Astrocyte (in vitro differentiated cells and primary cell): Measurements from ENCODE around the gene TNIK. TPM values are rescaled to one million over a fixed set of nuclear protein-coding genes. Genes with fewer than 3 reads are reported as not detected.

Experiments used
- DNase-seq: peaks from one replicate; pipeline ENCODE4 v3.0.0-alpha.2; 2010; ENCODE audit warnings: low read depth
- FAIRE-seq: peaks from 2 replicates; lab custom pipeline; 2011; peaks lifted over from hg19 to GRCh38; lab: Jason Lieb, UNC
- H2AFZ ChIP-seq: 2 replicates; pipeline ENCODE4 v1.6.0; 2012; ENCODE audit warnings: low read depth, low read length, inconsistent platforms
- H3K27ac ChIP-seq: 2 replicates; pipeline ENCODE4 v1.5.1; 2011; ENCODE audit warnings: low read depth, low read length, inconsistent platforms
- H3K27me3 ChIP-seq: 2 replicates; pipeline ENCODE4 v1.6.0; 2011; ENCODE audit warnings: low read length, inconsistent platforms; ENCODE audit not compliant: insufficient read depth
- H3K36me3 ChIP-seq: 2 replicates; pipeline ENCODE4 v1.5.1; 2011; ENCODE audit warnings: low read length, inconsistent platforms; ENCODE audit not compliant: insufficient read depth
- H3K4me1 ChIP-seq: 2 replicates; pipeline ENCODE4 v1.5.1; 2011; ENCODE audit warnings: low read length, inconsistent platforms; ENCODE audit not compliant: insufficient read depth
- H3K4me2 ChIP-seq: 2 replicates; pipeline ENCODE4 v1.6.0; 2012; ENCODE audit warnings: low read length, inconsistent platforms
- H3K4me3 ChIP-seq: 2 replicates; pipeline ENCODE4 v1.5.1; 2011; ENCODE audit warnings: low read depth, mild to moderate bottlenecking, low read length, inconsistent platforms; ENCODE audit not compliant: insufficient read depth
- H3K79me2 ChIP-seq: 2 replicates; pipeline ENCODE4 v1.6.0; 2012; ENCODE audit warnings: mild to moderate bottlenecking, low read length, inconsistent platforms; ENCODE audit not compliant: insufficient read depth
- H3K9ac ChIP-seq: 2 replicates; pipeline ENCODE4 v1.6.0; 2012; ENCODE audit warnings: mild to moderate bottlenecking, low read length, inconsistent platforms
- H3K9me3 ChIP-seq: 2 replicates; pipeline ENCODE4 v1.5.1; 2012; ENCODE audit warnings: low read depth, mild to moderate bottlenecking, low read length, inconsistent platforms; ENCODE audit not compliant: insufficient read depth
- H4K20me1 ChIP-seq: 2 replicates; pipeline ENCODE4 v1.6.0; 2012; ENCODE audit warnings: low read length, inconsistent platforms; ENCODE audit not compliant: insufficient read depth
- H3K27ac Mint-ChIP-seq: one replicate; pipeline ENCODE4 v1.8.0; 2021; ENCODE audit warnings: mild to moderate bottlenecking, mixed read lengths; ENCODE audit not compliant: unreplicated experiment
- H3K27me3 Mint-ChIP-seq: one replicate; pipeline ENCODE4 v1.8.0; 2021; ENCODE audit warnings: low read depth, mixed read lengths; ENCODE audit not compliant: unreplicated experiment
- H3K36me3 Mint-ChIP-seq: one replicate; pipeline ENCODE4 v1.8.0; 2021; ENCODE audit warnings: low read depth, mixed read lengths; ENCODE audit not compliant: unreplicated experiment
- H3K4me1 Mint-ChIP-seq: one replicate; pipeline ENCODE4 v1.8.0; 2021; ENCODE audit warnings: low read depth, mixed read lengths; ENCODE audit not compliant: unreplicated experiment
- H3K4me3 Mint-ChIP-seq: one replicate; pipeline ENCODE4 v1.8.0; 2021; ENCODE audit warnings: mild to moderate bottlenecking, moderate library complexity, mixed read lengths; ENCODE audit not compliant: unreplicated experiment
- H3K9me3 Mint-ChIP-seq: one replicate; pipeline ENCODE4 v1.8.0; 2021; ENCODE audit warnings: mild to moderate bottlenecking, mixed read lengths; ENCODE audit not compliant: unreplicated experiment
- EZH2 ChIP-seq: IDR thresholded peaks from 2 replicates; pipeline ENCODE4 v1.6.1; 2012; ENCODE audit warnings: mild to moderate bottlenecking, low read length, inconsistent platforms; ENCODE audit not compliant: insufficient read depth
- total RNA-seq: library from RNA; stranded (reverse); gene quantifications from 2 replicates; pipeline ENCODE4 v1.2.1, GENCODE V29; 2021
- TF ChIP-seq, protein P1 (sequence below): IDR thresholded peaks from 2 replicates; pipeline ENCODE4 v1.5.1; 2011; ENCODE audit warnings: low read depth, mild to moderate bottlenecking, inconsistent platforms, low read length, moderate library complexity; ENCODE audit not compliant: insufficient read depth

TNIK gene
- total RNA-seq, 1 donor from 2014 or later: 70.0 TPM

DNA sequence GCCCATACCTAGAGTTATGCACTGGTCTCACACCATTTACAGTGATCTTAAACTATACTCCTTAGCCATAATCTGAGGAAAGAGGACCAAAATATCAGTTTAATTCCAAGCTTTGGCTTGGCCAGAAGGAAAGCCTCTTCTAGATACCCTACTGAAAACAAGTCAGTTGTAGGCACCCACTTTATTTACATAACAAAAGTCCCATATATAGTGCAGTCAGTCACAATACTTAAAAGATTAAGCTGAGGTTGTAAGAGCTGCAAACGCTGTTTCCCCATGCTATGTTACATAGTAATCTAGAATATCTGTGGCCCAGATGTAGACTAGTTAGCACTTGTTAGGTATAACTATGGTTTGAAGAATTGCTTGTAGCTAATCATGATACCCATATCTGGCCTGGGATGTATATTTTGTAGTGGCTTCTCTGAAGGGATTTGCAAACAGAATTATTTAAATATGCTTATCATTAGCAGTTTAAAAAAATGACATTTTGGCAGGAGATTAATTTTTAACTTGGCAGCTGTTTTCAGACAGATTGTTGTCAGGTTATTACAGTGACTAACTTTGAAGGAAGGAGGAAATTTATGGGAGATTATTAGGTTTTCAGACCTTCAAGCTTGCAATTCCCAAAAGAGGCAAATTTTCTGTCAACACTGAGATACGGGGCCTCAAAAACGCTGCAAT is 273.2 kb downstream of the TNIK start:
- H3K36me3 Mint-ChIP-seq: peaks cover 9% of the 10 kb centered on the region
- FAIRE-seq: no peak

DNA sequence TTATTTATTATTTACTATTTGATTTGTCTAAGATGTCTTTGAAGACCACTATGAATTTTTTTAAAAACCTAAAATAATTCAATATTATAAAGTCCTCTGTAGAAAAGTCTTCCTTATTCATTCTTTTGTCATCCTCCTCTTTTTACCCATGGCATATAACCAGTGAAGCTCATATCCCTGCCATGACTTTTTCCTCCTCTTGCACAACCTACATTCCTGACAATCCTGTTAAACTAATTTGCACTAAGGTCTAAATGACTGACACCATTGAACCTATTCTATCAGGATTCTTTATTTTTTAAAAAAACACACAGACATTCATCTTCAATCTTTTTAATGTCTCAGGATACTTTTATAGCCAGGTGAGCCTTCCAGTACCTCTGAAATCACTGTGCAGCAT is 273.8 kb downstream of the TNIK start:
- TF ChIP-seq, protein P1, sequence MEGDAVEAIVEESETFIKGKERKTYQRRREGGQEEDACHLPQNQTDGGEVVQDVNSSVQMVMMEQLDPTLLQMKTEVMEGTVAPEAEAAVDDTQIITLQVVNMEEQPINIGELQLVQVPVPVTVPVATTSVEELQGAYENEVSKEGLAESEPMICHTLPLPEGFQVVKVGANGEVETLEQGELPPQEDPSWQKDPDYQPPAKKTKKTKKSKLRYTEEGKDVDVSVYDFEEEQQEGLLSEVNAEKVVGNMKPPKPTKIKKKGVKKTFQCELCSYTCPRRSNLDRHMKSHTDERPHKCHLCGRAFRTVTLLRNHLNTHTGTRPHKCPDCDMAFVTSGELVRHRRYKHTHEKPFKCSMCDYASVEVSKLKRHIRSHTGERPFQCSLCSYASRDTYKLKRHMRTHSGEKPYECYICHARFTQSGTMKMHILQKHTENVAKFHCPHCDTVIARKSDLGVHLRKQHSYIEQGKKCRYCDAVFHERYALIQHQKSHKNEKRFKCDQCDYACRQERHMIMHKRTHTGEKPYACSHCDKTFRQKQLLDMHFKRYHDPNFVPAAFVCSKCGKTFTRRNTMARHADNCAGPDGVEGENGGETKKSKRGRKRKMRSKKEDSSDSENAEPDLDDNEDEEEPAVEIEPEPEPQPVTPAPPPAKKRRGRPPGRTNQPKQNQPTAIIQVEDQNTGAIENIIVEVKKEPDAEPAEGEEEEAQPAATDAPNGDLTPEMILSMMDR: no peak
- TF ChIP-seq EZH2: no peak
- Mint-ChIP-seq H3K27ac (no peak overlapping the region), H3K36me3 (peaks cover 9% of the 10 kb centered on the region), H3K4me3 (no peak overlapping the region), H3K27me3 (no peaks in the 10 kb centered on the region), H3K9me3 (no peaks in the 10 kb centered on the region), H3K4me1 (peaks cover 49% of the 10 kb centered on the region)
- Histone ChIP-seq H3K36me3 (no peaks in the 10 kb centered on the region), H3K4me3 (no peak overlapping the region), H2AFZ (no peak overlapping the region), H3K27ac (no peak overlapping the region), H3K4me1 (peaks cover 14% of the 10 kb centered on the region), H3K79me2 (no peaks in the 10 kb centered on the region), H3K9ac (no peak overlapping the region), H3K27me3 (no peaks in the 10 kb centered on the region), H3K9me3 (no peaks in the 10 kb centered on the region), H4K20me1 (no peaks in the 10 kb centered on the region), H3K4me2 (no peak overlapping the region)
- FAIRE-seq (no peak), DNase-seq (no peak)

More for the DNA sequence above, 273.2 kb downstream of the TNIK start:
- H4K20me1 ChIP-seq: no peaks in the 10 kb centered on the region
- H3K9me3 Mint-ChIP-seq: no peaks in the 10 kb centered on the region
- no peaks in the 10 kb centered on the region for H3K27me3 Mint-ChIP-seq
- H3K79me2 ChIP-seq: no peaks in the 10 kb centered on the region
- H3K4me1 ChIP-seq: peaks cover 16% of the 10 kb centered on the region
- DNase-seq: no peak
- H3K9ac ChIP-seq: no peak overlapping the region
- no peaks in the 10 kb centered on the region for H3K27me3 ChIP-seq
- H3K36me3 ChIP-seq: no peaks in the 10 kb centered on the region
- no peak overlapping the region for H3K27ac Mint-ChIP-seq
- H2AFZ ChIP-seq: no peak overlapping the region
- H3K4me3 Mint-ChIP-seq: no peak overlapping the region
- no peak for TF ChIP-seq EZH2
- TF ChIP-seq, protein P1: no peak
- H3K4me2 ChIP-seq: no peak overlapping the region
- H3K4me1 Mint-ChIP-seq: peaks cover 51% of the 10 kb centered on the region
- H3K4me3 ChIP-seq: no peak overlapping the region
- H3K9me3 ChIP-seq: no peaks in the 10 kb centered on the region
- H3K27ac ChIP-seq: no peak overlapping the region

DNA sequence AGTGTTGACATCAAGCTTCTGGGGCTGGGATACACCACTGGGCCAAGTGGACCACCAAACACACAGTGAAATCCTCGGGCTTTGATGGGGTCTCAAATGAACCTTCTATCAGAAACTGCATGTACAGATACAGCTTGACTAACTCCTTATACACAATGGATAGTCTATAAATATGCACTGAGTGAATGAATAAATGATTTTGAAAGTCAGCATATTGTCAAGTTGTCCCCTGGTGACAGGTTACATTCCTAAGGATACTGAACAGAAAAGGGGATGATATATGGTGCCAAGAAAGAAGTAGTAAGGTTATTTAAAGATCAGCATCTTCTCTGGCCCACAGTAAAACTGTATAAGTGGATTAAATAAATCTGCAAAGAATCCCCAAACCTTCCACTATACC is 274.2 kb downstream of the TNIK start:
- Histone ChIP-seq H3K9ac (no peak overlapping the region), H4K20me1 (no peaks in the 10 kb centered on the region), H3K36me3 (no peaks in the 10 kb centered on the region), H3K79me2 (no peaks in the 10 kb centered on the region), H2AFZ (no peak overlapping the region), H3K4me2 (no peak overlapping the region), H3K27me3 (no peaks in the 10 kb centered on the region), H3K27ac (no peak overlapping the region), H3K9me3 (no peaks in the 10 kb centered on the region), H3K4me3 (no peak overlapping the region), H3K4me1 (peaks cover 14% of the 10 kb centered on the region)
- H3K4me3 Mint-ChIP-seq: no peak overlapping the region
- FAIRE-seq: no peak
- no peak for DNase-seq
- TF ChIP-seq, protein P1: no peak
- TF ChIP-seq EZH2: no peak
- no peak overlapping the region for H3K27ac Mint-ChIP-seq
- H3K4me1 Mint-ChIP-seq: peaks cover 49% of the 10 kb centered on the region
- no peaks in the 10 kb centered on the region for H3K9me3 Mint-ChIP-seq
- no peaks in the 10 kb centered on the region for H3K27me3 Mint-ChIP-seq
- H3K36me3 Mint-ChIP-seq: peaks cover 9% of the 10 kb centered on the region
